Hepatocyte (in vitro differentiated cells): Measurements from ENCODE around the gene NPVF.

Experiments
- CTCF ChIP-seq: fragments of 200-600 bp; sonication (generic); IDR thresholded peaks from 2 replicates; pipeline ENCODE4 v1.5.1; 2016; ENCODE audit warnings: antibody characterized with exemption, mild to moderate bottlenecking; ENCODE audit not compliant: poor library complexity
- EZH2 ChIP-seq: fragments of 200-600 bp; sonication (generic); IDR thresholded peaks from 2 replicates; pipeline ENCODE4 v1.6.1; 2016; ENCODE audit warnings: antibody characterized with exemption, mild to moderate bottlenecking, borderline replicate concordance
- EZH2phosphoT487 ChIP-seq: fragments of 200-600 bp; sonication (generic); IDR thresholded peaks from one replicate; pipeline ENCODE4 v1.6.1; 2018; ENCODE audit warnings: antibody characterized with exemption, mild to moderate bottlenecking, low read depth, moderate library complexity; ENCODE audit not compliant: unreplicated experiment, severe bottlenecking

DNA sequence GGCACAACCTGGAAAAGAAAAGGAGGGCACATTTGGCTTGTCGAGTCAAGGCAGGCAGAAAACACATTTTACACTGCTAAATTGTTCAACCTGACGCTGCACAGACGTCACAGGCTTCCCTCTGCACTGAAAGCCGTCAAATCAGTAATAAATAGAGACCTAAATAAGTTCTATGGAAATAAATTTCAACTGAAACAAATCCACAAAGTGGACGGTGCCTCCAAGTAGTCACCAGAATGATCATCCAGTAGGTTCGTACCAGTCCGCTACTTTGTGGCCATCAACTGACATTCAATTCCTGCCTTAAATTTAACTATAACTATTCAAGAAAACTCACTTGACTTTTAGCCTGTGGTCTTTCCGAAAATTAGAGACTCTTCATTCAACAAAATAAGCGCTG is 49.0 kb downstream of the NPVF start:
- TF ChIP-seq CTCF (no peak), EZH2 (no peak), EZH2phosphoT487 (no peak)
